CD4-positive, alpha-beta T cell treated with Interleukin-1 beta for 1 hour (primary cell): ENCODE measurements around the gene DENND4C.
"Not testable (repeated sequence)": the region's sequence is repeated elsewhere in the genome, so short reads cannot be mapped to it uniquely, and the experiment has no call there.

Experiments used
- DNase-seq, 2 donors: peaks; one replicate each; pipeline ENCODE4 v3.0.0-alpha.2; 2020 to 2022

The DENND4C gene

GRCh38 chr9:19378164-19378563 is 147.7 kb downstream of the DENND4C start:
- no peak for DNase-seq

- no peak for DNase-seq
These were observed 148.2 kb downstream of the DENND4C start for GRCh38 chr9:19378647-19379046.

- no peak for DNase-seq
These were observed 148.8 kb downstream of the DENND4C start for GRCh38 chr9:19379283-19379682.

GRCh38 chr9:19379697-19380046 is 149.2 kb downstream of the DENND4C start:
- DNase-seq = no peak

- DNase-seq = no peak
These were observed 150.3 kb downstream of the DENND4C start for GRCh38 chr9:19380826-19381075.

- no peak for DNase-seq
These were observed 151.2 kb downstream of the DENND4C start for GRCh38 chr9:19381656-19382055.

- not testable (repeated sequence) for DNase-seq
These were observed 154.7 kb downstream of the DENND4C start for GRCh38 chr9:19385212-19385611.

GRCh38 chr9:19385786-19386501 is 155.5 kb downstream of the DENND4C start:
- DNase-seq = no peak

GRCh38 chr9:19386502-19387044 is 156.1 kb downstream of the DENND4C start:
- no peak for DNase-seq

- DNase-seq = no peak
These were observed 156.8 kb downstream of the DENND4C start for GRCh38 chr9:19387317-19387716.

GRCh38 chr9:19389539-19389938 is 159.0 kb downstream of the DENND4C start:
- DNase-seq = not testable (repeated sequence)

- no peak for DNase-seq
These were observed 167.4 kb downstream of the DENND4C start for GRCh38 chr9:19397845-19398244.

- not testable (repeated sequence) for DNase-seq
These were observed 172.7 kb downstream of the DENND4C start for GRCh38 chr9:19403231-19403630.

GRCh38 chr9:19404283-19405075 is 174.0 kb downstream of the DENND4C start:
- DNase-seq = no peak

- DNase-seq = no peak
These were observed 175.3 kb downstream of the DENND4C start for GRCh38 chr9:19405771-19406170.

- DNase-seq = peak; percentile 1 to 21
These were observed 177.8 kb downstream of the DENND4C start for GRCh38 chr9:19408316-19408692.

GRCh38 chr9:19408693-19409400 is 178.4 kb downstream of the DENND4C start, which contains the start of gene ACER2:
Gene ACER2 (plus strand): TSS chr9:19409009. CDS start chr9:19409085, 76 bp downstream.
- DNase-seq = peak; percentile 92 to 97

- peak in 1 of 2 donors; percentile 5 for DNase-seq
These were observed 179.1 kb downstream of the DENND4C start for GRCh38 chr9:19409401-19410194.

- no peak for DNase-seq
These were observed 179.7 kb downstream of the DENND4C start for GRCh38 chr9:19410195-19410503.

GRCh38 chr9:19410594-19410993 is 180.1 kb downstream of the DENND4C start:
- DNase-seq = no peak

GRCh38 chr9:19411316-19411715 is 180.8 kb downstream of the DENND4C start:
- no peak for DNase-seq

GRCh38 chr9:19413456-19413855 is 183.0 kb downstream of the DENND4C start:
- not testable (repeated sequence) for DNase-seq

- no peak for DNase-seq
These were observed 185.7 kb downstream of the DENND4C start for GRCh38 chr9:19416143-19416542.
